SK-N-MC (cell line): ENCODE measurements around the gene SLC49A3.

Source experiments
- EZH2 ChIP-seq: fragments of 200-600 bp; sonication (generic); IDR thresholded peaks from one replicate; pipeline ENCODE4 v1.6.1; 2017; ENCODE audit warnings: antibody characterized with exemption
- FOXP2 ChIP-seq: optimal IDR thresholded peaks from 2 replicates; pipeline ENCODE3; 2011; ENCODE audit warnings: mild to moderate bottlenecking, moderate library complexity; ENCODE audit not compliant: insufficient read depth; ENCODE audit errors: extremely low read length, control extremely low read depth
- POLR2AphosphoS5 ChIP-seq: IDR thresholded peaks from 2 replicates; pipeline ENCODE4 v1.6.1; 2012; ENCODE audit warnings: mild to moderate bottlenecking, low read depth, low read length, borderline replicate concordance

GRCh38 chr4:675036-675882 is 13.7 kb downstream of the SLC49A3 start:
- TF ChIP-seq POLR2AphosphoS5 (no peak; the same call in 1 of the 2 replicates), EZH2 (no peak), FOXP2 (no peak)
